Subcutaneous abdominal adipose tissue (tissue), 5 donors: ENCODE results near the gene PCYT2.

Source experiments
- H3K27ac ChIP-seq: one replicate; pipeline ENCODE4 v1.7.0; 2013; ENCODE audit warnings: low read depth, mild to moderate bottlenecking, inconsistent platforms, low read length, moderate library complexity
- H3K27me3 ChIP-seq, 5 donors: one replicate each; pipeline ENCODE4 v1.7.0; 2013; ENCODE audit warnings: low read length in 5 of 5, inconsistent platforms in 1 of 5; ENCODE audit not compliant: control insufficient read depth in 5 of 5, insufficient read depth in 4 of 5
- H3K36me3 ChIP-seq, 5 donors: one replicate each; pipeline ENCODE4 v1.7.0; 2013; ENCODE audit warnings: low read length in 5 of 5; ENCODE audit not compliant: control insufficient read depth in 5 of 5, insufficient read depth in 5 of 5
- H3K4me1 ChIP-seq, 5 donors: one replicate each; pipeline ENCODE4 v1.7.0; 2013; ENCODE audit warnings: low read length in 5 of 5, mild to moderate bottlenecking in 3 of 5, moderate library complexity in 1 of 5; ENCODE audit not compliant: control insufficient read depth in 5 of 5, insufficient read depth in 5 of 5
- H3K4me3 ChIP-seq, 5 donors: one replicate each; pipeline ENCODE4 v1.7.0; 2013; ENCODE audit warnings: low read length in 5 of 5, low read depth in 1 of 5
- H3K9ac ChIP-seq, 5 donors: one replicate each; pipeline ENCODE4 v1.7.0; 2013; ENCODE audit warnings: low read length in 5 of 5, mild to moderate bottlenecking in 4 of 5, moderate library complexity in 3 of 5
- H3K9me3 ChIP-seq, 5 donors: one replicate each; pipeline ENCODE4 v1.7.0; 2013; ENCODE audit warnings: low read length in 5 of 5; ENCODE audit not compliant: control insufficient read depth in 5 of 5
- donor health status: healthy.
- donor health status: healthy.
- donor health status: healthy.
- donor health status: healthy.
- donor health status: healthy.

PCYT2 gene

DNA sequence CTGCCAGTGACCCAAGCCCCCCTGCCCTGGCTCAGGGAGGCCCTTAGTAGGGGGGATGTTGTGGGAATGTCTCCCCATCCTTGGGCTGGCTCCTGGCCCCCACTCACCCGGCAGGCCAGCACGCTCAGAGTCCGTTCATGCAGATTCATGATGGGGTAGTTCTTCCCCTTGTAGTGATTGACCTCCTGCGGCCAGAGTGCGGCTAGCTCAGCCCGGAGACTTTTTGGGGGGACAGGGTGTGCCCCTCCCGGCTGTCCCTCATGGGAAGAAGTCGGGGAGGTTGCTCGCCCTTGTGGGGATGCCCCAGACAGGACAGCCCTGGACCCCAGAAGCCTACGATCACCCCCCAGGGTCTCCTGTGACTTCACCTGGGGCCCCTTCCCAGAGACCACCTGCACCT lies 5.2 kb downstream of the PCYT2 start:
- H3K9me3 ChIP-seq: no peaks in the 10 kb centered on the region
- H3K36me3 ChIP-seq: peaks cover 0 to 50% (median 29%) of the 10 kb centered on the region in 5 donors
- H3K27ac ChIP-seq: no peak overlapping the region
- H3K4me1 ChIP-seq: peaks cover 2 to 36% (median 24%) of the 10 kb centered on the region in 5 donors
- H3K9ac ChIP-seq: no peak overlapping the region
- H3K4me3 ChIP-seq: no peak overlapping the region
- H3K27me3 ChIP-seq: peaks cover 0 to 3% (median 0%) of the 10 kb centered on the region in 5 donors

DNA sequence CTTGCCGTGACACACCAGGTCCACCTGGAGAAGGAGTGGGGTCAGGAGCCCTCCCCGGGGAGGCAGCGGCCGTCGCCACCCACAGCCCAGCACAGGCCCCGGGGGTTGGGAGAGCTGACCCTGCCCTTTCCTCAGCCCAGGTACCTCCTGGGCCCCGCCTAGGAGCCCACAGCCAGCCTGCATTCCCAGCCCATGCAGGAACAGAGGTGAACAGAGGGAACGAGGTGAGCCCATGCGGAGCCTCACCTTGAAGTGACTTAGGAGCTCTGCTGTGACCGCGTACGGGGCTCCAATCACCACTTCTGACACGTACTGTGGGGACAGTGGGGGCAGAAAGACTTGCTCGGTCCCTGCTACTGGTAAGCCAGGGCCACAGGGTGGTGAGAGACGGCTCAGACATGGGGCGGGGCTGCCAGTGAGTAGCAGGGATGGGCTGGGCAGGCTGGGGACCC lies 5.7 kb downstream of the PCYT2 start:
- H3K36me3 ChIP-seq: peaks cover 0 to 54% (median 30%) of the 10 kb centered on the region in 5 donors
- H3K4me1 ChIP-seq: peaks cover 2 to 32% (median 20%) of the 10 kb centered on the region in 5 donors

DNA sequence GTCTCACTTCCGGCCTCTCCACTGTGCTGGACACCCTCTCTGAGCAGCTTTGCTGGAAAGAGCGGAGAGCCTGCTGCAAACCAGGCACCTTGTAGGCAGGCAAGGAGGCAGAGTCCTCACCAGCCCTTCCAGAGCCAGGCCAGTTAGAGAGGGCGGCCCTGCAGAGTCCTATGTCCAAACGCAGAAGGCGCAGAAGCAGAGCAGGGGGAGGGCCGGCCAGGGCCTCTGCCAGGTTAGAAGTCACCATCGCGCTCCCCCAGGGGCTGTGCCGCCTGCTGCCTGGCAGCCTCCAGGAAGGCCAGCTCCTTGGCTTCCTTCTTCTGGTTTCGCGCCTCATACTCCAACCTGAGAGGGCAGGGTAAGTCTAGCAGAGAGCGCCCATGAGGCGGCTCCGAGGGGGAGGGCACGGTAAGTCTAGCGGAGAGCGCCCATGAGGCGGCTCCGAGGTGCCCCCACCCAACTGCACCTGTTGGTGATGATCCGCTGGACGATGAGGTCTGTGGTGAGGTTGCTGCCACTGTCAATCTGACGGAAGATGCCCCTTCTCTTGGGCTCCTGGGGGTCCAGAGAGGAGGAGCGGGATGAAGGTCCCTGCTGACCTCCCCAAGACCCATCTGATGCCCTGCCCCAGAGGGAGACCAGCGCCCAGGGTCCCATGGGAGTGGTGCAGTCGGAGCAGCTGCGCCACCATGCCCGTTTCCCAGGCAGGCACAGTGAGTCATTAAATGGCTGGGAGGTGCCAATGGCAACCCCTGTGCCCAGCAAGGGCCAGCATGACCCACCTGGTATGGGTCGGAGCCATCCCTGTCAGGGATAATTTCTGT lies 6.4 kb downstream of the PCYT2 start:
- H3K9me3 ChIP-seq: no peaks in the 10 kb centered on the region
- peaks cover 0 to 3% (median 0%) of the 10 kb centered on the region in 5 donors for H3K27me3 ChIP-seq
- peaks cover 0 to 26% (median 13%) of the 10 kb centered on the region in 5 donors for H3K4me1 ChIP-seq
- H3K9ac ChIP-seq: no peak overlapping the region
- no peak overlapping the region for H3K4me3 ChIP-seq
- H3K36me3 ChIP-seq: peaks cover 0 to 60% (median 36%) of the 10 kb centered on the region in 5 donors
- H3K27ac ChIP-seq: no peak overlapping the region

More for the DNA sequence above, 5.7 kb downstream of the PCYT2 start:
- Histone ChIP-seq H3K9me3 (no peaks in the 10 kb centered on the region), H3K27ac (no peak overlapping the region), H3K27me3 (peaks cover 0 to 3% (median 0%) of the 10 kb centered on the region in 5 donors), H3K4me3 (no peak overlapping the region), H3K9ac (no peak overlapping the region)

DNA sequence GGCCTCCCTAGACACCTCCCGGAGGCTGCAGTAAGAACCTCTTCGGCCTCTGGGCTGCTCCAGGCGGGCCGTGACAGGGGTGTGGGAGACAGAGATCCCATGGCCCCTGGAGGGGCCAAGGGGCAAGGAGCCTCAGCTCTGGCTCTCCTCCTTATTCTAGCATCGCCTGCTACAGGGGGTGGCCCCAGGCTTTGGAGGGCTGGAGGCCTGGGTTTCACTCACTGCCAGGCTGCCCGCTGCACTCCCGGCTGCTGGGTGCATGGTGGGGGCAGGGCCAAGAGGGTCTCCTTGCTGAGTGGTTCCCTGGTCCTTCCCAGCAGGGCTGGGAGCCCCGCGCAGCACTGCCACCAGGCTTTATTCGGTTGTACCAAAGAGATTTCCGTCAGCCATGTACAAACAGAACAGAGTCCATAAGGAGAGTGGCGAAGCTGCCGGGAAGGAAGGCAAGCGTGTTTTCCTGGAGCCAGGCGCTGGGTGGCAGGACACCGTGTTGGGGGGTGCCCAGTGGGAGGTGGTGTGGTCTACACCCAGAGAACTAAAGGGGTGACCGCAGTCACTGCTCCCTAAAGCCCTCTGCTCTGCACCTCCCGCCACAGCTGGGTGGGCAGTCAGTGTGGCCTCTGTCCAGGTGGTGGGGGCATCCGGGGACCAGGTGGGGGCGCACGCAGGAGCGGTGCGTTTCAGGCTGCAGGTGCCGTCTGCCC lies 7.2 kb downstream of the PCYT2 start:
- H3K36me3 ChIP-seq: peaks cover 0 to 65% (median 43%) of the 10 kb centered on the region in 5 donors
- no peaks in the 10 kb centered on the region for H3K9me3 ChIP-seq

DNA sequence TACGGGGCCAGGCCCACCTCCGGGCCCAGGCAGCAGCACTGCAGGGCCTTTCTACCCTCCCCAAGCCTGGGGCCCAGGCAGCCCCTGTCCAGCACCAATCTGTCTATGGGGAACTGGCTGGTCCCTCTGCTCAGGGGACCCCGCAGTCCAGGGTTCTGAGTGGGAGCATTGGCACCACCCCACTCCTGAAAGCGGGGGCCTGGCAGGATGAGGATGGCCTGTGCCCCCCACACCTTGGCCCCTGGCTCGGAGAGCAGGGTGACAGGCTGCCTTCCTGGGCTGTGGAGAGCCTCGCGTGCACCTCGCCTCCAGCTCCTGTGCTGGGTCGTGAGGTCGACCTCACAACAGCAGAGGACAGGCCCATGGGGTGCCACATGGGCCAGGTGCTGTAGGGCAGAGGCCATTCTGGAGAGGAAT lies 7.8 kb downstream of the PCYT2 start:
- Histone ChIP-seq H3K36me3 (peaks cover 0 to 67% (median 47%) of the 10 kb centered on the region in 5 donors), H3K4me1 (peaks cover 0 to 19% (median 11%) of the 10 kb centered on the region in 5 donors), H3K4me3 (no peak overlapping the region), H3K9ac (no peak overlapping the region), H3K27ac (no peak overlapping the region), H3K9me3 (no peaks in the 10 kb centered on the region), H3K27me3 (peaks cover 0 to 3% (median 0%) of the 10 kb centered on the region in 5 donors)

More for the DNA sequence above, 7.2 kb downstream of the PCYT2 start:
- no peak overlapping the region for H3K4me3 ChIP-seq
- H3K4me1 ChIP-seq: peaks cover 0 to 19% (median 11%) of the 10 kb centered on the region in 5 donors
- no peak overlapping the region for H3K9ac ChIP-seq
- no peak overlapping the region for H3K27ac ChIP-seq
- H3K27me3 ChIP-seq: peaks cover 0 to 3% (median 0%) of the 10 kb centered on the region in 5 donors

DNA sequence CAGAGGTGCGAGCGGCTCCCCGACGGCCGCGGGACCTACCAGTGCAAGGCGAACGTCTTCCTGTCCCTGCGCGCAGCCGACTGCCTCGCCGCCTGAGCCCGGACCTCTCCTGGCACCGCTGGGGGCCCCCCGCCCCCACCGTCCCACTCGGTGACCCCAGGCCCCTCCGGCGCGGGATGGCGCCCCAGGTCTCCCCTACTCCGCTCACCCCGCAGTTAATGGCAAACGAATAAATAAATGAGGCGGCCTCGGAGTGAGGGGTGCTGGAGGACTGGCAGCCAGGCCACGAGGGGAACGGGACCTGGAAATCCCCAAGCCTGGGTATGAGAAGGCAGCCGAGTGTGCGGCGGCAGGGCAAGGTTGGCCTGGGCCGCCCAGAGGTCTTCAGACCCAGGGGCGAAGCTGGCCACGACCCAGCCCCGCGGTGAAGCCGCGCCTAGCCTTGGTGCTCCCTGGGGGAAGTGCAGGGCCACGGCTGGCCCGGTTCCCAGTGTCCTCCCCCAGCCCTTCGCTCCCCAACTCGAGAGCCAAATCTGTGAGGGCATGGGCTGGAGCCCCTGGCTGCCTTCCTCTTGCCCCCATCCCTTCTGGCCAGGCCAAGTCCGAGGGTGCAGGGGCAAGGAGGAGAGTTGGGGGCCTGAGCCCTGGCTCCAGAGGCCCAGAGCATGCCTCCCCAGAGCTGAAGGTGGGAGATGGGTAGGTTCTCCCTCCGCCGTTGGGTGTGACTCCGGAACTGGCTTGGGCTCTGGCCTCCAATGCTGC lies 8.4 kb downstream of the PCYT2 start:
- Histone ChIP-seq H3K27ac (no peak overlapping the region), H3K36me3 (peaks cover 0 to 67% (median 52%) of the 10 kb centered on the region in 5 donors), H3K9ac (peak overlapping the region in 1 of 5 donors; percentile 25), H3K4me1 (peaks cover 0 to 19% (median 11%) of the 10 kb centered on the region in 5 donors), H3K4me3 (peak overlapping the region in 2 of 5 donors; percentile 47 to 52), H3K9me3 (no peaks in the 10 kb centered on the region), H3K27me3 (peaks cover 0 to 3% (median 0%) of the 10 kb centered on the region in 5 donors)

DNA sequence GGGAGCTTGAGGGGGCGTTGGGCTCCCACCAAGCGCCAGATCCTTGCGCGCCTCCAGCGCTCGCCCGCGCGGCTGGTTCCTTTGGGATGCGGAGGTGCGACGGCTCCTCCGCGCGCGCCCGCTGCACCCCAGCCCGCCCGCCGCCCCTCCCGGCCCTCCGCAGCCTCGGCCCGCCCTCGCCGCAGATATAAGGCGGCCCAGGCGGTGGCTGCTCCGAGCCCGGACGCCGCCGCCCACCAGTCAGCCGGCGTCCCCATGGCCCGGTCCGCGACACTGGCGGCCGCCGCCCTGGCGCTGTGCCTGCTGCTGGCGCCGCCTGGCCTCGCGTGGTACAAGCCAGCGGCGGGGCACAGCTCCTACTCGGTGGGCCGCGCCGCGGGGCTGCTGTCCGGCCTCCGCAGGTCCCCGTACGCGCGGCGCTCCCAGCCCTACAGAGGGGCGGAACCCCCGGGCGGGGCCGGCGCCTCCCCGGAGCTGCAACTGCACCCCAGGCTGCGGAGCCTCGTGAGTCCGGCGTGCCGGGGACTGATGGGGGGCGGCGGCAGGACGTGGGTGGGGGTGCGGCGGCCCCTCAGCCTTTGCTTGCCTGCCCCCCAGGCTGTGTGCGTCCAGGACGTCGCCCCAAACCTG lies 9.1 kb downstream of the PCYT2 start, which contains the start of gene NPB:
Gene NPB, plus strand, starts transcription at position 216 of the 630 bp plus-strand sequence. Its CDS starts 40 bp downstream, at position 256.
- H3K27ac ChIP-seq: no peak within 1 kb of the TSS

DNA sequence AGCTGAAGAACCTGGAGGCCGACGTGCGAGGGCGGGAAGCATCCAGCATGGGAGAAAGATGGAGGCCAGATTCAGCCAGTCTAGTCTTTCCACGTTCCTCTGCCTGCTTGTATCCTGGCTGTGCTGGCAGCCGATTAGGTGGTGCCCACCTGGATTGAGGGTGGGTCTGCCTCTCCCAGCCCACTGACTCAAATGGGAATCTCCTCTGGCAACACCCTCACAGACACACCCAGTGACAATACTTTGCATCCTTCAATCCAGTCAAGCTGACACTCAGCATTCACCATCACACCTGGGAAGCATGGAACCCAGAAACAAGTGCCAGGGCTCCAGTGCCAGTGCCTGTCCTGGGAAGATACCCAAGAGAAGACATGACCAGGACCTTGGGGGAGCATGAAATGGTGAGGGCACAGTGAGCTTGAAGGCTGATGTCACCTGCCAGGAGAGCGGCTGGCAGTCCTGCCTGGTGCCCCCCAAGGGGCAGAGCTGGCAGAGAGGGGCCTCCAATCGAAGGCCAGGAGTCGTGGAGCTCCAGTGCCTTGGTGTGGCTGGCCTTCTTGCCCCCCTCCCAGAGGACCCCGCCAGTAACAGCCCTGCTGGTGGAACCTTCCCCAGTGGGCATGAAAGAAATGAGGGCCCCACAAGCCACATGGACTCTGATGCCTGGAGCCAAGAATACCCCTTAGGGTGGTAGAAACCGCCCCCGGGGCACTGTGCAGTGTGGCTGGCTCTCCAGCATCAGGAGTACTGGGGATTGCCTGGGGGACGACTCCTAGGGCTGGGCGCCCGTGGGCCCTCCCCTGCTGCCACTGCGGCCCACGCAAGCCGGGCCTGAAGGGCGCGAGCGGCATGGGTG lies 9.8 kb downstream of the PCYT2 start:
- H3K9me3 ChIP-seq: no peaks in the 10 kb centered on the region
- H3K27ac ChIP-seq: no peak overlapping the region
- no peak overlapping the region for H3K9ac ChIP-seq
- H3K36me3 ChIP-seq: peaks cover 0 to 69% (median 52%) of the 10 kb centered on the region in 5 donors
- peak overlapping the region in 2 of 5 donors; percentile 18 to 52 for H3K4me3 ChIP-seq
- peaks cover 0 to 19% (median 11%) of the 10 kb centered on the region in 5 donors for H3K4me1 ChIP-seq
- H3K27me3 ChIP-seq: peaks cover 0 to 3% (median 0%) of the 10 kb centered on the region in 5 donors

More for the DNA sequence above, 9.1 kb downstream of the PCYT2 start, which contains the start of gene NPB:
- H3K4me3 ChIP-seq: peak within 1 kb of the TSS in 2 of 5 donors; percentile 47 to 52
- H3K9ac ChIP-seq: peak within 1 kb of the TSS in 1 of 5 donors; percentile 25
- peaks cover 0 to 69% (median 52%) of the 10 kb centered on the region in 5 donors for H3K36me3 ChIP-seq
- peaks cover 0 to 3% (median 0%) of the 10 kb centered on the region in 5 donors for H3K27me3 ChIP-seq
- H3K9me3 ChIP-seq: no peaks in the 10 kb centered on the region
- peaks cover 0 to 19% (median 11%) of the 10 kb centered on the region in 5 donors for H3K4me1 ChIP-seq
